GM15510 (cell line): Measurements from ENCODE around the gene IL10RA.

ENCODE experiments used
- POLR2A ChIP-seq: IDR thresholded peaks from 3 replicates; pipeline ENCODE4 v1.6.1; 2011; ENCODE audit warnings: borderline replicate concordance; ENCODE audit not compliant: insufficient read length; ENCODE audit errors: extremely low read depth

The IL10RA gene

GRCh38 chr11:118008271-118008911 lies 22.2 kb downstream of the IL10RA start:
- TF ChIP-seq POLR2A = no peak

- no peak for TF ChIP-seq POLR2A
These were observed 23.9 kb downstream of the IL10RA start for GRCh38 chr11:118009864-118010737.

GRCh38 chr11:118010738-118011461 lies 24.7 kb downstream of the IL10RA start:
- peak; percentile 19 for TF ChIP-seq POLR2A

GRCh38 chr11:118012083-118012669 lies 26.0 kb downstream of the IL10RA start:
- TF ChIP-seq POLR2A = no peak

- TF ChIP-seq POLR2A = no peak
These were observed 27.8 kb downstream of the IL10RA start for GRCh38 chr11:118014022-118014421.

GRCh38 chr11:118015385-118015841 lies 29.2 kb downstream of the IL10RA start:
- TF ChIP-seq POLR2A = no peak

GRCh38 chr11:118016104-118016503 lies 29.9 kb downstream of the IL10RA start:
- TF ChIP-seq POLR2A = no peak

GRCh38 chr11:118017111-118017510 lies 30.9 kb downstream of the IL10RA start:
- no peak for TF ChIP-seq POLR2A

- TF ChIP-seq POLR2A = no peak
These were observed 31.6 kb downstream of the IL10RA start for GRCh38 chr11:118017631-118018315.

GRCh38 chr11:118018401-118018800 lies 32.2 kb downstream of the IL10RA start:
- TF ChIP-seq POLR2A = no peak

GRCh38 chr11:118021146-118021545 lies 35.0 kb downstream of the IL10RA start:
- TF ChIP-seq POLR2A = no peak

GRCh38 chr11:118027694-118028093 lies 41.5 kb downstream of the IL10RA start:
- no peak for TF ChIP-seq POLR2A

GRCh38 chr11:118028626-118029025 lies 42.4 kb downstream of the IL10RA start:
- TF ChIP-seq POLR2A = no peak

- no peak for TF ChIP-seq POLR2A
These were observed 47.2 kb downstream of the IL10RA start for GRCh38 chr11:118033443-118033842.
